ENCODE results near the gene PTPRD. TPM values are rescaled to one million over a fixed set of nuclear protein-coding genes. Genes with fewer than 3 reads are reported as not detected.

PTPRD gene
- total RNA-seq, 1 experiment from 2014 or later = 69.6 TPM

- ATAC-seq (no peak), DNase-seq (ENCODE audit: low spot score) (no peak)
- H3K27me3 Mint-ChIP-seq (ENCODE audit: low read depth) = no peaks in the 10 kb centered on the region
- H3K4me3 Mint-ChIP-seq = no peak overlapping the region
- ChIA-PET CTCF (no interaction called here), POLR2A (no interaction called here)
- H3K36me3 Mint-ChIP-seq = no peaks in the 10 kb centered on the region
- peaks cover 17% of the 10 kb centered on the region for H3K4me1 Mint-ChIP-seq
- TF ChIP-seq SMAD3 (CRISPR knock-in tag; IDR thresholded peaks at IDR 0.05; ENCODE audit: borderline replicate concordance) (no peak), CBFB (CRISPR knock-in tag; IDR thresholded peaks at IDR 0.05; ENCODE audit: low read depth) (no peak), MYBL2 (CRISPR knock-in tag; IDR thresholded peaks at IDR 0.05) (no peak), SP1 (CRISPR knock-in tag; conservative IDR thresholded peaks at IDR 0.05) (no peak), ZNF219 (CRISPR knock-in tag; IDR thresholded peaks at IDR 0.05; ENCODE audit: borderline replicate concordance) (no peak), RORB (CRISPR knock-in tag; IDR thresholded peaks at IDR 0.05) (no peak), FOXK1 (CRISPR knock-in tag; IDR thresholded peaks at IDR 0.05) (no peak), JAZF1 (CRISPR knock-in tag; IDR thresholded peaks at IDR 0.05) (no peak), ZNF263 (CRISPR knock-in tag; IDR thresholded peaks at IDR 0.05; ENCODE audit: low read depth) (no peak), ZNF121 (CRISPR knock-in tag; IDR thresholded peaks at IDR 0.05) (no peak)
- TF ChIP-seq, protein P1, sequence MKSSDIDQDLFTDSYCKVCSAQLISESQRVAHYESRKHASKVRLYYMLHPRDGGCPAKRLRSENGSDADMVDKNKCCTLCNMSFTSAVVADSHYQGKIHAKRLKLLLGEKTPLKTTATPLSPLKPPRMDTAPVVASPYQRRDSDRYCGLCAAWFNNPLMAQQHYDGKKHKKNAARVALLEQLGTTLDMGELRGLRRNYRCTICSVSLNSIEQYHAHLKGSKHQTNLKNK (CRISPR knock-in tag; IDR thresholded peaks at IDR 0.05) = no peak
- TF ChIP-seq, protein P2, sequence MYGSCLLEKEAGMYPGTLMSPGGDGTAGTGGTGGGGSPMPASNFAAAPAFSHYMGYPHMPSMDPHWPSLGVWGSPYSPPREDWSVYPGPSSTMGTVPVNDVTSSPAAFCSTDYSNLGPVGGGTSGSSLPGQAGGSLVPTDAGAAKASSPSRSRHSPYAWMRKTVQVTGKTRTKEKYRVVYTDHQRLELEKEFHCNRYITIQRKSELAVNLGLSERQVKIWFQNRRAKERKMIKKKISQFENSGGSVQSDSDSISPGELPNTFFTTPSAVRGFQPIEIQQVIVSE (CRISPR knock-in tag; IDR thresholded peaks at IDR 0.05; ENCODE audit: borderline replicate concordance) = no peak
- TF ChIP-seq, protein P3, sequence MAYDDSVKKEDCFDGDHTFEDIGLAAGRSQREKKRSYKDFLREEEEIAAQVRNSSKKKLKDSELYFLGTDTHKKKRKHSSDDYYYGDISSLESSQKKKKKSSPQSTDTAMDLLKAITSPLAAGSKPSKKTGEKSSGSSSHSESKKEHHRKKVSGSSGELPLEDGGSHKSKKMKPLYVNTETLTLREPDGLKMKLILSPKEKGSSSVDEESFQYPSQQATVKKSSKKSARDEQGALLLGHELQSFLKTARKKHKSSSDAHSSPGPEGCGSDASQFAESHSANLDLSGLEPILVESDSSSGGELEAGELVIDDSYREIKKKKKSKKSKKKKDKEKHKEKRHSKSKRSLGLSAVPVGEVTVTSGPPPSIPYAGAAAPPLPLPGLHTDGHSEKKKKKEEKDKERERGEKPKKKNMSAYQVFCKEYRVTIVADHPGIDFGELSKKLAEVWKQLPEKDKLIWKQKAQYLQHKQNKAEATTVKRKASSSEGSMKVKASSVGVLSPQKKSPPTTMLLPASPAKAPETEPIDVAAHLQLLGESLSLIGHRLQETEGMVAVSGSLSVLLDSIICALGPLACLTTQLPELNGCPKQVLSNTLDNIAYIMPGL (CRISPR knock-in tag; IDR thresholded peaks at IDR 0.05) = no peak
- TF ChIP-seq, protein P4, sequence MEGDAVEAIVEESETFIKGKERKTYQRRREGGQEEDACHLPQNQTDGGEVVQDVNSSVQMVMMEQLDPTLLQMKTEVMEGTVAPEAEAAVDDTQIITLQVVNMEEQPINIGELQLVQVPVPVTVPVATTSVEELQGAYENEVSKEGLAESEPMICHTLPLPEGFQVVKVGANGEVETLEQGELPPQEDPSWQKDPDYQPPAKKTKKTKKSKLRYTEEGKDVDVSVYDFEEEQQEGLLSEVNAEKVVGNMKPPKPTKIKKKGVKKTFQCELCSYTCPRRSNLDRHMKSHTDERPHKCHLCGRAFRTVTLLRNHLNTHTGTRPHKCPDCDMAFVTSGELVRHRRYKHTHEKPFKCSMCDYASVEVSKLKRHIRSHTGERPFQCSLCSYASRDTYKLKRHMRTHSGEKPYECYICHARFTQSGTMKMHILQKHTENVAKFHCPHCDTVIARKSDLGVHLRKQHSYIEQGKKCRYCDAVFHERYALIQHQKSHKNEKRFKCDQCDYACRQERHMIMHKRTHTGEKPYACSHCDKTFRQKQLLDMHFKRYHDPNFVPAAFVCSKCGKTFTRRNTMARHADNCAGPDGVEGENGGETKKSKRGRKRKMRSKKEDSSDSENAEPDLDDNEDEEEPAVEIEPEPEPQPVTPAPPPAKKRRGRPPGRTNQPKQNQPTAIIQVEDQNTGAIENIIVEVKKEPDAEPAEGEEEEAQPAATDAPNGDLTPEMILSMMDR (IDR thresholded peaks at IDR 0.05) = no peak
- no peaks in the 10 kb centered on the region for H3K9me3 Mint-ChIP-seq
- no peak overlapping the region for H3K27ac Mint-ChIP-seq
These were observed 384.7 kb downstream of the PTPRD start for GRCh38 chr9:10228082-10228481.

DNA sequence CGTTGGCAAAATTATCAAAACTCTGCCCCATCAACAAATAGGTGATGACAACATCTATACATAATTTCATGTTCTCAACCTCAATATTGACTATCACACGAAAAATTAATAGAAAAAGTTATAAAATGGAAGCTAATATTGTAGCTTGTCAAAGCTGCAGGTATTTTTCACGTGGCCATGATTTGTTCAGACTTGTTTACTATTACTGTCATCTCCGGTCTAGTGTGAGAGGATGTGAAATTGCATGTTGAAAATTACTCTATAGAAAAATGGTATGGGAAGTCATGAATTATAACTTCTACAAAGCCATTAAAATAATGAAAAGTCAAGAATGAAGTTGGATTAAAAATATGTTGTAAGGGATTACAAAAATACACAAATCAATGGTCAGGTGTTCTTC, 385.8 kb downstream of the PTPRD start:
- H3K4me3 Mint-ChIP-seq = no peak overlapping the region
- TF ChIP-seq TP53 (CRISPR knock-in tag; IDR thresholded peaks at IDR 0.05) = no peak
- TF ChIP-seq IRF2 (CRISPR knock-in tag; IDR thresholded peaks at IDR 0.05; ENCODE audit: borderline replicate concordance, low read depth) = no peak
- TF ChIP-seq, protein P5, sequence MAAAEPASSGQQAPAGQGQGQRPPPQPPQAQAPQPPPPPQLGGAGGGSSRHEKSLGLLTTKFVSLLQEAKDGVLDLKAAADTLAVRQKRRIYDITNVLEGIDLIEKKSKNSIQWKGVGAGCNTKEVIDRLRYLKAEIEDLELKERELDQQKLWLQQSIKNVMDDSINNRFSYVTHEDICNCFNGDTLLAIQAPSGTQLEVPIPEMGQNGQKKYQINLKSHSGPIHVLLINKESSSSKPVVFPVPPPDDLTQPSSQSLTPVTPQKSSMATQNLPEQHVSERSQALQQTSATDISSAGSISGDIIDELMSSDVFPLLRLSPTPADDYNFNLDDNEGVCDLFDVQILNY (CRISPR knock-in tag; IDR thresholded peaks at IDR 0.05) = no peak
- TF ChIP-seq, protein P4 (IDR thresholded peaks at IDR 0.05) = no peak
- no peak for TF ChIP-seq RELA (CRISPR knock-in tag; IDR thresholded peaks at IDR 0.05; ENCODE audit: borderline replicate concordance)
- TF ChIP-seq, protein P2 (CRISPR knock-in tag; IDR thresholded peaks at IDR 0.05; ENCODE audit: borderline replicate concordance) = no peak
- TF ChIP-seq AFF4 (CRISPR knock-in tag; IDR thresholded peaks at IDR 0.05; ENCODE audit: borderline replicate concordance) = no peak
- no peak for TF ChIP-seq NR1H2 (CRISPR knock-in tag; IDR thresholded peaks at IDR 0.05)
- no peak for TF ChIP-seq ZNF423 (CRISPR knock-in tag; IDR thresholded peaks at IDR 0.05)
- TF ChIP-seq TCF7 (CRISPR knock-in tag; IDR thresholded peaks at IDR 0.05; ENCODE audit: low read depth) = no peak
- H3K36me3 Mint-ChIP-seq = no peaks in the 10 kb centered on the region
- ChIA-PET CTCF (no interaction called here), POLR2A (no interaction called here)
- no peak for DNase-seq (ENCODE audit: low spot score)
- H3K27ac Mint-ChIP-seq = no peak overlapping the region
- ATAC-seq = no peak
- H3K27me3 Mint-ChIP-seq (ENCODE audit: low read depth) = no peaks in the 10 kb centered on the region
- H3K9me3 Mint-ChIP-seq = no peaks in the 10 kb centered on the region
- H3K4me1 Mint-ChIP-seq = peaks cover 6% of the 10 kb centered on the region
